Peyer's patch (tissue), 4 donors: Measurements from ENCODE around the gene TRMT44. TPM values are rescaled to one million over a fixed set of nuclear protein-coding genes. Genes with fewer than 3 reads are reported as not detected.

ENCODE experiments used
- small RNA-seq, 2 donors: library from RNA; depleted of rRNA; stranded (forward); fragments of <200 nt; gene quantifications; one replicate each; pipeline ENCODE3, GENCODE V24; 2016
- total RNA-seq, 4 donors: library from RNA; depleted of rRNA; stranded (reverse); fragments of >200 nt; gene quantifications; one replicate each; pipeline ENCODE4 v1.1.0, GENCODE V29; 2016

TRMT44 gene
- total RNA-seq, 4 donors from 2014 or later, result 16.8 to 31.6 (median 28.1) TPM

Small RNAs within 50 kb of the gene (small RNA-seq; reads per million reads assigned to genes)
- 1.0 to 1.8 reads per million in 2 donors for gene RNA5SP152

Other genes with a start within 250 kb of the TRMT44 start
- gene SH3TC1, start 241.5 kb upstream of the TRMT44 start, total RNA-seq, result 10 to 100 TPM in 2 of 4 donors, 1 to 10 TPM in 2; 4.2 to 88.3 (median 11.8) TPM
- gene HTRA3, start 171.0 kb upstream of the TRMT44 start, total RNA-seq, result 10 to 100 TPM in 1 of 4 donors, 1 to 10 TPM in 3; 3.3 to 43.7 (median 7.9) TPM
- 10 to 100 TPM; 17.2 to 95.7 (median 43.7) TPM for gene ACOX3, start 54 bp upstream of the TRMT44 start, total RNA-seq
- gene GPR78, start 139.6 kb downstream of the TRMT44 start, total RNA-seq, result not detected
- gene CPZ, start 152.0 kb downstream of the TRMT44 start, total RNA-seq, result 1 to 10 TPM in 3 of 4 donors, not detected in 1; 1.2 to 2.0 (median 1.5) TPM